ENCODE measurements around the gene ASXL3.

GRCh38 chr18:33593261-33593660, 15.2 kb downstream of the ASXL3 start:
- TF ChIP-seq SIN3A (IDR thresholded peaks at IDR 0.05; ENCODE audit: borderline replicate concordance, insufficient read depth, low read length) (no peak), POLR2AphosphoS5 (IDR thresholded peaks at IDR 0.05; ENCODE audit: low read depth, low read length) (no peak)

Measured in PFSK-1 (cell line).